Inferior parietal cortex (tissue), 1 donor: Measurements from ENCODE around the gene AUNIP.

Source experiments
- DNase-seq: peaks from one replicate; pipeline ENCODE4 v3.0.0-alpha.2; 2016; ENCODE audit errors: extremely low spot score

AUNIP gene

GRCh38 chr1:25794325-25794724 is 64.9 kb downstream of the AUNIP start:
- no peak for DNase-seq

- no peak for DNase-seq
Measured at GRCh38 chr1:25793585-25794170, 65.6 kb downstream of the AUNIP start.

GRCh38 chr1:25792115-25792514 is 67.1 kb downstream of the AUNIP start:
- no peak for DNase-seq

- DNase-seq, result no peak
Measured at GRCh38 chr1:25790472-25790871, 68.8 kb downstream of the AUNIP start.

GRCh38 chr1:25787760-25788166 is 71.5 kb downstream of the AUNIP start:
- DNase-seq, result no peak

- DNase-seq, result no peak
Measured at GRCh38 chr1:25786887-25787759, 72.1 kb downstream of the AUNIP start.

- no peak for DNase-seq
Measured at GRCh38 chr1:25785333-25786067, 73.8 kb downstream of the AUNIP start.

- no peak for DNase-seq
Measured at GRCh38 chr1:25784575-25785051, 74.6 kb downstream of the AUNIP start.
